BLaER1 treated with 17β-estradiol and CSF1 and Interleukin-3, amounts not matched to agents 10 nM and 100 nM (cell line): ENCODE data around the gene MPRIP.

Experiments used
- H3K27ac ChIP-seq, 11 experiments: shearing (Covaris generic); formaldehyde crosslinking; 2 replicates each; pipeline ENCODE4 v1.8.1; 2022
- H3K27me3 ChIP-seq, 11 experiments: shearing (Covaris generic); formaldehyde crosslinking; 2 replicates each; pipeline ENCODE4 v1.8.1; 2022
- H3K36me3 ChIP-seq, 11 experiments: shearing (Covaris generic); formaldehyde crosslinking; 2 replicates each; pipeline ENCODE4 v1.8.1; 2022
- H3K4me1 ChIP-seq, 10 experiments: shearing (Covaris generic); formaldehyde crosslinking; 2 replicates each; pipeline ENCODE4 v1.8.1; 2022
- H3K4me2 ChIP-seq, 11 experiments: shearing (Covaris generic); formaldehyde crosslinking; 2 replicates each; pipeline ENCODE4 v1.8.1; 2022
- H3K4me3 ChIP-seq, 10 experiments: shearing (Covaris generic); formaldehyde crosslinking; 2 replicates each; pipeline ENCODE4 v1.8.1; 2022
- H3K9ac ChIP-seq, 11 experiments: shearing (Covaris generic); formaldehyde crosslinking; 2 replicates each; pipeline ENCODE4 v1.8.1; 2022
- H3K9me3 ChIP-seq, 11 experiments: shearing (Covaris generic); formaldehyde crosslinking; replicated peaks in 1 of 11; 2 replicates each; pipeline ENCODE4 v1.8.1; 2022
- H4K20me1 ChIP-seq, 11 experiments: shearing (Covaris generic); formaldehyde crosslinking; 2 replicates each; pipeline ENCODE4 v1.8.1; 2022
- Cebpa-rat ChIP-seq, 11 experiments: shearing (Covaris generic); IDR thresholded peaks; 2 replicates each; pipeline ENCODE4 v1.8.1; 2022

MPRIP gene

GRCh38 chr17:17086585-17086984, 44.3 kb downstream of the MPRIP start:
- Histone ChIP-seq H3K4me3 (no peak overlapping the region), H3K27me3 (no peaks in the 10 kb centered on the region), H3K9ac (no peak overlapping the region), H3K4me2 (peak overlapping the region in 9 of 11 experiments; percentile 5 to 84 (median 79); a peak in 10 of 22 replicates), H3K36me3 (peaks cover 38 to 100% (median 91%) of the 10 kb centered on the region in 11 experiments), H3K9me3 (no peaks in the 10 kb centered on the region), H3K4me1 (peaks cover 18 to 81% (median 63%) of the 10 kb centered on the region in 10 experiments; a peak in 19 of 20 replicates), H3K27ac (peak overlapping the region in 3 of 11 experiments; percentile 4 to 40 (median 9); a peak in 2 of 22 replicates), H4K20me1 (peaks cover 30 to 100% (median 100%) of the 10 kb centered on the region in 11 experiments; a peak in 20 of 22 replicates)
- TF ChIP-seq Cebpa-rat (IDR thresholded peaks at IDR 0.05): no peak

GRCh38 chr17:17087424-17088015, 45.3 kb downstream of the MPRIP start:
- Histone ChIP-seq H3K36me3 (peaks cover 38 to 100% (median 93%) of the 10 kb centered on the region in 11 experiments), H3K27me3 (no peaks in the 10 kb centered on the region), H3K4me3 (no peak overlapping the region), H3K4me2 (peak overlapping the region; percentile 31 to 84 (median 73); a peak in 19 of 22 replicates), H3K27ac (peak overlapping the region in 4 of 11 experiments; percentile 19 to 40 (median 38); a peak in 7 of 22 replicates), H3K9ac (peak overlapping the region in 2 of 11 experiments; percentile 15 to 16; a peak in 3 of 22 replicates), H4K20me1 (peaks cover 39 to 100% (median 100%) of the 10 kb centered on the region in 11 experiments; a peak in 20 of 22 replicates), H3K4me1 (peaks cover 18 to 90% (median 72%) of the 10 kb centered on the region in 10 experiments; a peak in 19 of 20 replicates), H3K9me3 (no peaks in the 10 kb centered on the region)
- no peak for TF ChIP-seq Cebpa-rat (IDR thresholded peaks at IDR 0.05)

GRCh38 chr17:17088086-17088485, 45.8 kb downstream of the MPRIP start:
- Histone ChIP-seq H3K36me3 (peaks cover 34 to 96% (median 89%) of the 10 kb centered on the region in 11 experiments), H4K20me1 (peaks cover 44 to 100% (median 100%) of the 10 kb centered on the region in 11 experiments; a peak in 20 of 22 replicates)
- TF ChIP-seq Cebpa-rat (IDR thresholded peaks at IDR 0.05): no peak

GRCh38 chr17:17088541-17089525, 46.6 kb downstream of the MPRIP start:
- no peak for TF ChIP-seq Cebpa-rat (IDR thresholded peaks at IDR 0.05)
- H3K4me2 ChIP-seq: peak overlapping the region; percentile 15 to 84 (median 73); a peak in 18 of 22 replicates
- peaks cover 18 to 96% (median 82%) of the 10 kb centered on the region in 10 experiments; a peak in 19 of 20 replicates for H3K4me1 ChIP-seq
- H4K20me1 ChIP-seq: peaks cover 51 to 100% (median 100%) of the 10 kb centered on the region in 11 experiments; a peak in 20 of 22 replicates
- H3K4me3 ChIP-seq: peak overlapping the region in 1 of 10 experiments; percentile 5; a peak in 1 of 20 replicates
- H3K9me3 ChIP-seq: no peaks in the 10 kb centered on the region
- peak overlapping the region in 4 of 11 experiments; percentile 24 to 40 (median 34); a peak in 4 of 22 replicates for H3K27ac ChIP-seq
- peak overlapping the region in 3 of 11 experiments; percentile 2 to 23 (median 15); a peak in 2 of 22 replicates for H3K9ac ChIP-seq
- H3K36me3 ChIP-seq: peaks cover 29 to 90% (median 81%) of the 10 kb centered on the region in 11 experiments
- H3K27me3 ChIP-seq: no peaks in the 10 kb centered on the region

More at GRCh38 chr17:17088086-17088485, 45.8 kb downstream of the MPRIP start:
- H3K4me2 ChIP-seq: peak overlapping the region; percentile 31 to 84 (median 73); a peak in 19 of 22 replicates
- H3K4me3 ChIP-seq: no peak overlapping the region
- peak overlapping the region in 4 of 11 experiments; percentile 19 to 40 (median 38); a peak in 6 of 22 replicates for H3K27ac ChIP-seq
- H3K4me1 ChIP-seq: peaks cover 18 to 94% (median 78%) of the 10 kb centered on the region in 10 experiments; a peak in 19 of 20 replicates
- no peaks in the 10 kb centered on the region for H3K27me3 ChIP-seq
- peak overlapping the region in 3 of 11 experiments; percentile 2 to 23 (median 15); a peak in 3 of 22 replicates for H3K9ac ChIP-seq
- H3K9me3 ChIP-seq: no peaks in the 10 kb centered on the region

- peaks cover 50 to 100% (median 100%) of the 10 kb centered on the region in 11 experiments; a peak in 20 of 22 replicates for H4K20me1 ChIP-seq
- no peak overlapping the region for H3K4me3 ChIP-seq
- no peaks in the 10 kb centered on the region for H3K27me3 ChIP-seq
- H3K9ac ChIP-seq: peak overlapping the region in 1 of 11 experiments; percentile 12; a peak in 1 of 22 replicates
- peaks cover 21 to 90% (median 74%) of the 10 kb centered on the region in 11 experiments; a peak in 21 of 22 replicates for H3K36me3 ChIP-seq
- no peaks in the 10 kb centered on the region for H3K9me3 ChIP-seq
- H3K4me1 ChIP-seq: peaks cover 18 to 96% (median 85%) of the 10 kb centered on the region in 10 experiments; a peak in 19 of 20 replicates
- peak overlapping the region in 9 of 11 experiments; percentile 41 to 84 (median 79); a peak in 14 of 22 replicates for H3K4me2 ChIP-seq
- no peak for TF ChIP-seq Cebpa-rat (IDR thresholded peaks at IDR 0.05)
- peak overlapping the region in 3 of 11 experiments; percentile 15 to 40 (median 24); a peak in 2 of 22 replicates for H3K27ac ChIP-seq
These were observed 47.8 kb downstream of the MPRIP start for GRCh38 chr17:17089796-17090641.

- Histone ChIP-seq H3K4me3 (no peak overlapping the region), H3K4me1 (peaks cover 18 to 99% (median 90%) of the 10 kb centered on the region in 10 experiments; a peak in 19 of 20 replicates), H4K20me1 (peaks cover 50 to 100% (median 100%) of the 10 kb centered on the region in 11 experiments; a peak in 20 of 22 replicates)
These were observed 48.4 kb downstream of the MPRIP start for GRCh38 chr17:17090642-17091103.

GRCh38 chr17:17091276-17091675, 49.0 kb downstream of the MPRIP start:
- H4K20me1 ChIP-seq: peaks cover 52 to 100% (median 100%) of the 10 kb centered on the region in 11 experiments; a peak in 20 of 22 replicates
- H3K36me3 ChIP-seq: peaks cover 21 to 90% (median 76%) of the 10 kb centered on the region in 11 experiments; a peak in 21 of 22 replicates
- peaks cover 18 to 99% (median 91%) of the 10 kb centered on the region in 10 experiments; a peak in 19 of 20 replicates for H3K4me1 ChIP-seq
- no peak for TF ChIP-seq Cebpa-rat (IDR thresholded peaks at IDR 0.05)
- H3K9me3 ChIP-seq: no peaks in the 10 kb centered on the region
- 0 out of 22 replicates have a peak overlapping the region, but pooled peaks of 1 of the 11 experiments have one; percentile 2 for H3K27ac ChIP-seq
- H3K4me3 ChIP-seq: no peak overlapping the region
- H3K27me3 ChIP-seq: no peaks in the 10 kb centered on the region
- H3K4me2 ChIP-seq: peak overlapping the region in 7 of 11 experiments; percentile 27 to 84 (median 79); a peak in 13 of 22 replicates
- H3K9ac ChIP-seq: no peak overlapping the region

More at GRCh38 chr17:17090642-17091103, 48.4 kb downstream of the MPRIP start:
- H3K9ac ChIP-seq: no peak overlapping the region
- no peaks in the 10 kb centered on the region for H3K9me3 ChIP-seq
- H3K27ac ChIP-seq: no peak overlapping the region
- peak overlapping the region in 7 of 11 experiments; percentile 27 to 84 (median 79); a peak in 10 of 22 replicates for H3K4me2 ChIP-seq
- no peaks in the 10 kb centered on the region for H3K27me3 ChIP-seq
- peaks cover 21 to 90% (median 75%) of the 10 kb centered on the region in 11 experiments; a peak in 21 of 22 replicates for H3K36me3 ChIP-seq
- no peak for TF ChIP-seq Cebpa-rat (IDR thresholded peaks at IDR 0.05)
